Activated T-cell treated with anti-CD3 and anti-CD28 coated beads for 48 hours (primary cell): ENCODE results near the gene PRKG1.

Source experiments
- DNase-seq: peaks from one replicate; pipeline ENCODE4 v3.0.0-alpha.2; 2020; ENCODE audit warnings: low read depth

Gene PRKG1

GRCh38 chr10:51937308-51938140, 863.2 kb downstream of the PRKG1 start:
- no peak for DNase-seq

- no peak for DNase-seq
Measured at GRCh38 chr10:51950371-51950995, 876.2 kb downstream of the PRKG1 start.

GRCh38 chr10:51950996-51951555, 876.8 kb downstream of the PRKG1 start:
- DNase-seq, result no peak

GRCh38 chr10:51951601-51952000, 877.3 kb downstream of the PRKG1 start:
- no peak for DNase-seq

- no peak for DNase-seq
Measured at GRCh38 chr10:51952056-51952455, 877.8 kb downstream of the PRKG1 start.

- DNase-seq, result no peak
Measured at GRCh38 chr10:51955696-51956095, 881.4 kb downstream of the PRKG1 start.

GRCh38 chr10:51956822-51957221, 882.5 kb downstream of the PRKG1 start:
- no peak for DNase-seq

- DNase-seq, result no peak
Measured at GRCh38 chr10:51960494-51960895, 886.2 kb downstream of the PRKG1 start.

GRCh38 chr10:51961401-51961800, 887.1 kb downstream of the PRKG1 start:
- DNase-seq, result no peak

GRCh38 chr10:51964630-51965029, 890.3 kb downstream of the PRKG1 start:
- no peak for DNase-seq

- DNase-seq, result no peak
Measured at GRCh38 chr10:51965451-51965850, 891.2 kb downstream of the PRKG1 start.

GRCh38 chr10:51972733-51973346, 898.6 kb downstream of the PRKG1 start:
- no peak for DNase-seq

GRCh38 chr10:51980752-51981151, 906.5 kb downstream of the PRKG1 start:
- DNase-seq, result no peak

GRCh38 chr10:51981731-51982130, 907.4 kb downstream of the PRKG1 start:
- DNase-seq, result no peak

GRCh38 chr10:51983481-51983880, 909.2 kb downstream of the PRKG1 start:
- DNase-seq, result no peak

- no peak for DNase-seq
Measured at GRCh38 chr10:51985336-51985735, 911.0 kb downstream of the PRKG1 start.

- no peak for DNase-seq
Measured at GRCh38 chr10:51986516-51986915, 912.2 kb downstream of the PRKG1 start.

GRCh38 chr10:51993475-51993874, 919.2 kb downstream of the PRKG1 start:
- DNase-seq, result no peak

GRCh38 chr10:51999096-51999495, 924.8 kb downstream of the PRKG1 start:
- no peak for DNase-seq

GRCh38 chr10:52004342-52004949, 930.2 kb downstream of the PRKG1 start:
- no peak for DNase-seq

- no peak for DNase-seq
Measured at GRCh38 chr10:52007091-52007490, 932.8 kb downstream of the PRKG1 start.

- no peak for DNase-seq
Measured at GRCh38 chr10:52011118-52011517, 936.8 kb downstream of the PRKG1 start.
